Measurements from ENCODE around the gene PLPP4.

Gene PLPP4

GRCh38 chr10:120543291-120543690 is 86.3 kb downstream of the PLPP4 start:
- no peak overlapping the region for H3K27ac ChIP-seq
- H3K9me3 ChIP-seq, result no peaks in the 10 kb centered on the region
- no peaks in the 10 kb centered on the region for H3K4me1 ChIP-seq (ENCODE audit: control insufficient read depth in 1 of 2, insufficient read depth in 1 of 2, low read depth in 1 of 2, low read length in 1 of 2)
- TF ChIP-seq CTCF (IDR thresholded peaks at IDR 0.05), result no peak
- no peaks in the 10 kb centered on the region for H3K27me3 ChIP-seq
- H3K4me3 ChIP-seq (ENCODE audit: low read depth in 1 of 2, low read length in 1 of 2), result no peak overlapping the region
- H3K36me3 ChIP-seq, result no peaks in the 10 kb centered on the region

GRCh38 chr10:120548210-120548609 is 91.2 kb downstream of the PLPP4 start:
- H3K4me1 ChIP-seq (ENCODE audit: control insufficient read depth in 1 of 2, insufficient read depth in 1 of 2, low read depth in 1 of 2, low read length in 1 of 2), result no peaks in the 10 kb centered on the region
- H3K27ac ChIP-seq, result no peak overlapping the region
- H3K4me3 ChIP-seq (ENCODE audit: low read depth in 1 of 2, low read length in 1 of 2), result no peak overlapping the region
- TF ChIP-seq CTCF (IDR thresholded peaks at IDR 0.05), result no peak
- H3K9me3 ChIP-seq, result no peaks in the 10 kb centered on the region
- no peaks in the 10 kb centered on the region for H3K36me3 ChIP-seq
- no peaks in the 10 kb centered on the region for H3K27me3 ChIP-seq

- TF ChIP-seq CTCF (IDR thresholded peaks at IDR 0.05), result no peak
- H3K4me3 ChIP-seq (ENCODE audit: low read depth in 1 of 2, low read length in 1 of 2), result no peak overlapping the region
Measured at GRCh38 chr10:120552262-120552661, 95.2 kb downstream of the PLPP4 start.

GRCh38 chr10:120553911-120554310 is 96.9 kb downstream of the PLPP4 start:
- H3K27me3 ChIP-seq, result no peaks in the 10 kb centered on the region
- H3K36me3 ChIP-seq, result no peaks in the 10 kb centered on the region
- H3K27ac ChIP-seq, result no peak overlapping the region
- H3K9me3 ChIP-seq, result no peaks in the 10 kb centered on the region
- TF ChIP-seq CTCF (IDR thresholded peaks at IDR 0.05), result no peak
- H3K4me3 ChIP-seq (ENCODE audit: low read depth in 1 of 2, low read length in 1 of 2), result no peak overlapping the region
- H3K4me1 ChIP-seq (ENCODE audit: control insufficient read depth in 1 of 2, insufficient read depth in 1 of 2, low read depth in 1 of 2, low read length in 1 of 2), result no peaks in the 10 kb centered on the region

More at GRCh38 chr10:120552262-120552661, 95.2 kb downstream of the PLPP4 start:
- H3K27ac ChIP-seq, result no peak overlapping the region
- no peaks in the 10 kb centered on the region for H3K36me3 ChIP-seq
- no peaks in the 10 kb centered on the region for H3K27me3 ChIP-seq
- no peaks in the 10 kb centered on the region for H3K9me3 ChIP-seq
- H3K4me1 ChIP-seq (ENCODE audit: control insufficient read depth in 1 of 2, insufficient read depth in 1 of 2, low read depth in 1 of 2, low read length in 1 of 2), result no peaks in the 10 kb centered on the region

- no peaks in the 10 kb centered on the region for H3K27me3 ChIP-seq
- no peak overlapping the region for H3K4me3 ChIP-seq (ENCODE audit: low read depth in 1 of 2, low read length in 1 of 2)
- H3K27ac ChIP-seq, result no peak overlapping the region
- TF ChIP-seq CTCF (IDR thresholded peaks at IDR 0.05), result no peak
- no peaks in the 10 kb centered on the region for H3K36me3 ChIP-seq
- H3K4me1 ChIP-seq (ENCODE audit: control insufficient read depth in 1 of 2, insufficient read depth in 1 of 2, low read depth in 1 of 2, low read length in 1 of 2), result no peaks in the 10 kb centered on the region
- no peaks in the 10 kb centered on the region for H3K9me3 ChIP-seq
Measured at GRCh38 chr10:120555436-120555835, 98.4 kb downstream of the PLPP4 start.
